PFSK-1 (cell line): ENCODE results near the gene PTN.

Experiments
- POLR2AphosphoS5 ChIP-seq: IDR thresholded peaks from 2 replicates; pipeline ENCODE4 v1.6.1; 2012; ENCODE audit warnings: low read depth, mild to moderate bottlenecking, control low read depth, low read length, moderate library complexity
- REST ChIP-seq, 2 experiments: IDR thresholded peaks; 2 replicates each; pipeline versions ENCODE4 v1.6.1 to v1.8.0; 2011 to 2012; ENCODE audit warnings: low read depth in 2 of 2, low read length in 2 of 2, control low read depth in 1 of 2, inconsistent platforms in 1 of 2, mild to moderate bottlenecking in 1 of 2, moderate library complexity in 1 of 2; ENCODE audit not compliant: insufficient read depth in 1 of 2
- TAF1 ChIP-seq: IDR thresholded peaks from 2 replicates; pipeline ENCODE4 v1.6.1; 2012; ENCODE audit warnings: low read length, control low read depth, borderline replicate concordance; ENCODE audit not compliant: insufficient read depth

- TF ChIP-seq REST (IDR thresholded peaks at IDR 0.05; ENCODE audit: insufficient read depth in 1 of 2, low read depth in 2 of 2, low read length in 2 of 2) (no peak), TAF1 (no peak), POLR2AphosphoS5 (no peak)
These were observed 139.3 kb downstream of the PTN start for GRCh38 chr7:137204246-137204645.
